Loucy (cell line): Measurements from ENCODE around the gene USP17L24.
"Not testable (repeated sequence)": the region's sequence is repeated elsewhere in the genome, so short reads cannot be mapped to it uniquely, and the experiment has no call there.

ENCODE experiments used
- H2AFZ ChIP-seq: fragments of 200-600 bp; sonication (generic); 2 replicates; pipeline ENCODE4 v1.6.0; 2016; ENCODE audit warnings: antibody characterized with exemption, mild to moderate bottlenecking, low read length, moderate library complexity
- H3F3A ChIP-seq: fragments of 200-600 bp; 2 replicates; pipeline ENCODE4 v1.6.0; 2016; ENCODE audit warnings: antibody characterized with exemption, low read depth, mild to moderate bottlenecking
- H3K27me3 ChIP-seq: fragments of 200-600 bp; sonication (generic); 2 replicates; pipeline ENCODE4 v1.6.1; 2014; ENCODE audit warnings: low read length, mild to moderate bottlenecking; ENCODE audit not compliant: insufficient read depth, poor library complexity, severe bottlenecking
- H3K36me3 ChIP-seq: fragments of 200-600 bp; sonication (generic); 2 replicates; pipeline ENCODE4 v1.6.1; 2016; ENCODE audit warnings: low read length; ENCODE audit not compliant: insufficient read depth
- H3K4me1 ChIP-seq: fragments of 200-600 bp; sonication (generic); 2 replicates; pipeline ENCODE4 v1.5.1; 2014; ENCODE audit warnings: low read length, mild to moderate bottlenecking; ENCODE audit not compliant: insufficient read depth, poor library complexity, severe bottlenecking
- H3K4me2 ChIP-seq: fragments of 200-600 bp; sonication (generic); 2 replicates; pipeline ENCODE4 v1.6.0; 2014; ENCODE audit warnings: antibody characterized with exemption, low read length, low read depth, mild to moderate bottlenecking; ENCODE audit not compliant: poor library complexity, severe bottlenecking
- H3K4me3 ChIP-seq: fragments of 200-600 bp; sonication (generic); 2 replicates; pipeline ENCODE4 v1.5.1; 2014; ENCODE audit warnings: low read length, mild to moderate bottlenecking, mixed read lengths; ENCODE audit not compliant: poor library complexity, severe bottlenecking
- H3K79me2 ChIP-seq: fragments of 200-600 bp; sonication (generic); 2 replicates; pipeline ENCODE4 v1.6.1; 2014; ENCODE audit warnings: low read length; ENCODE audit not compliant: insufficient read depth
- H3K9ac ChIP-seq: fragments of 200-600 bp; sonication (generic); 2 replicates; pipeline ENCODE4 v1.6.0; 2014; ENCODE audit warnings: mild to moderate bottlenecking, low read depth, low read length, moderate library complexity; ENCODE audit not compliant: poor library complexity, severe bottlenecking
- H3K9me2 ChIP-seq: fragments of 200-600 bp; sonication (generic); replicated peaks from 2 replicates; pipeline ENCODE4 v1.6.1; 2016; ENCODE audit warnings: low read depth, low read length, mixed read lengths
- H3K9me3 ChIP-seq: fragments of 200-600 bp; sonication (generic); 2 replicates; pipeline ENCODE4 v1.6.1; 2014; ENCODE audit warnings: mild to moderate bottlenecking, antibody characterized with exemption, low read length, low read depth; ENCODE audit not compliant: insufficient read depth
- H4K20me1 ChIP-seq: fragments of 200-600 bp; sonication (generic); 2 replicates; pipeline ENCODE4 v1.6.0; 2014; ENCODE audit warnings: antibody characterized with exemption, low read length, mild to moderate bottlenecking; ENCODE audit not compliant: insufficient read depth, poor library complexity, severe bottlenecking

The USP17L24 gene

DNA sequence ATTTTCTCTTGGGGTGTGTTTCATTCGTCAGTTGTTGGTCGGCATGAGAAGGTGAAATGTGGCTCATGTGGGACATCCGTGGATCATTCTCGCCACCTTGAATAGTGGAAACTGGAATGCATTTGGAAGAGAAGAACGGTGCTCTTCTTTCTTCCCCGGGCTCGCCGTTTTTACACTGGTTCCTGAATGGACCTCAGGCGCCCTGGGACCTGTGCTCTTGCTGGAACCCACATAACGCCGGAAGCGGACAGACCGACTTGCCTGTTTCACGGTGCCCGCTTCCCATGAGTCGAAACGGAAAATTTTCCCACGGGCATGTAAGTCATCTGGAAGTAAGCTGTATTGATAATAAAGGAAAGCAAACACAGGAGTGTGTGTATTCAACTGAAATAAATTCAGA, 25.9 kb downstream of the USP17L24 start:
- not testable (repeated sequence) for H3K9ac ChIP-seq, H3K79me2 ChIP-seq, H3K4me2 ChIP-seq, H2AFZ ChIP-seq, H3K27me3 ChIP-seq, H3K9me3 ChIP-seq, H3F3A ChIP-seq, H3K4me1 ChIP-seq, H3K36me3 ChIP-seq, H4K20me1 ChIP-seq, H3K4me3 ChIP-seq, H3K9me2 ChIP-seq

DNA sequence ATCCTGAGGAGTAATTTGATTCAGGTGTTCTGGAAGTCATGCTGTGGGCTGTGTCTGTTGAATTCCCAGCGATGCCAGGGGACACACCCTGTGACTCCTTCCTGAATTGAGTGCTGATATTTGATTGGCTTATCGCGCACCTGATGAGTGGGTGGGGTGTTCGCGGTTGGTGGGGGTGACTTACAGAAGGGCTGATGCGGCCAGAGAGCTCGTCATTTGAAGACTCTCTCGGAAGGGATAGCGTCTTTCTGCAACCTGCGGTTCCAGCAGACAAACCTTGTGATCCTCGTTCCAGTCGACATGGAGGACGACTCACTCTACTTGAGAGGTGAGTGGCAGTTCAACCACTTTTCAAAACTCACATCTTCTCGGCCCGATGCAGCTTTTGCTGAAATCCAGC, 28.4 kb downstream of the USP17L24 start, which contains the start of gene USP17L29:
USP17L29 (plus strand) TSS at position 301 of the 400 bp plus-strand sequence; CDS start at position 301, 0 bp downstream.
- H3K4me3 ChIP-seq, H3K27me3 ChIP-seq, H3K9ac ChIP-seq, H3F3A ChIP-seq, H3K4me1 ChIP-seq, H2AFZ ChIP-seq, H3K9me3 ChIP-seq, H3K36me3 ChIP-seq, H3K4me2 ChIP-seq, H3K79me2 ChIP-seq, H3K9me2 ChIP-seq, H4K20me1 ChIP-seq: not testable (repeated sequence)

DNA sequence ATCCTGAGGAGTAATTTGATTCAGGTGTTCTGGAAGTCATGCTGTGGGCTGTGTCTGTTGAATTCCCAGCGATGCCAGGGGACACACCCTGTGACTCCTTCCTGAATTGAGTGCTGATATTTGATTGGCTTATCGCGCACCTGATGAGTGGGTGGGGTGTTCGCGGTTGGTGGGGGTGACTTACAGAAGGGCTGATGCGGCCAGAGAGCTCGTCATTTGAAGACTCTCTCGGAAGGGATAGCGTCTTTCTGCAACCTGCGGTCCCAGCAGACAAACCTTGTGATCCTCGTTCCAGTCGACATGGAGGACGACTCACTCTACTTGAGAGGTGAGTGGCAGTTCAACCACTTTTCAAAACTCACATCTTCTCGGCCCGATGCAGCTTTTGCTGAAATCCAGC, 37.9 kb downstream of the USP17L24 start, which contains the start of gene USP17L30:
USP17L30 (plus strand) TSS at position 301 of the 400 bp plus-strand sequence; CDS start at position 301, 0 bp downstream.
- H4K20me1 ChIP-seq: not testable (repeated sequence)

More for the DNA sequence above, 37.9 kb downstream of the USP17L24 start, which contains the start of gene USP17L30:
- not testable (repeated sequence) for H3K27me3 ChIP-seq, H2AFZ ChIP-seq, H3K4me3 ChIP-seq, H3F3A ChIP-seq, H3K9me3 ChIP-seq, H3K9ac ChIP-seq, H3K9me2 ChIP-seq, H3K4me2 ChIP-seq, H3K36me3 ChIP-seq, H3K4me1 ChIP-seq, H3K79me2 ChIP-seq
